Natural killer cell (primary cell): ENCODE results near the gene EDIL3. TPM values are rescaled to one million over a fixed set of nuclear protein-coding genes. Genes with fewer than 3 reads are reported as not detected.

Experiments
- ATAC-seq, 3 donors: fragments of 150-1000 bp in 2 of 3; fragments of 200-7000 bp in 1 of 3; cut with Tn5 transposase; 1 replicate in 1 of 3; 2 replicates in 2 of 3; pipeline ENCODE4 v1.10.0; 2021; ENCODE audit warnings: mild to moderate bottlenecking in 2 of 3, moderate library complexity in 2 of 3
- DNase-seq, 2 donors: peaks; one replicate each; pipeline versions ENCODE4 v3.0.0 to v3.0.0-alpha.2; 2013 to 2021; ENCODE audit warnings: mixed read lengths in 1 of 2
- H3K27ac ChIP-seq: one replicate; pipeline ENCODE4 v1.5.1; 2013; ENCODE audit warnings: mild to moderate bottlenecking, low read length
- H3K27me3 ChIP-seq: one replicate; pipeline ENCODE4 v1.6.1; 2013; ENCODE audit warnings: low read length; ENCODE audit not compliant: control insufficient read depth, insufficient read depth
- H3K36me3 ChIP-seq: one replicate; pipeline ENCODE4 v1.6.1; 2013; ENCODE audit warnings: low read length; ENCODE audit not compliant: control insufficient read depth, insufficient read depth
- H3K4me1 ChIP-seq: one replicate; pipeline ENCODE4 v1.6.1; 2013; ENCODE audit warnings: low read length; ENCODE audit not compliant: control insufficient read depth, insufficient read depth
- H3K4me3 ChIP-seq: one replicate; pipeline ENCODE4 v1.5.1; 2013; ENCODE audit warnings: low read length
- H3K9me3 ChIP-seq: one replicate; pipeline ENCODE4 v1.6.1; 2013; ENCODE audit warnings: low read length; ENCODE audit not compliant: control insufficient read depth, insufficient read depth
- H3K27ac Mint-ChIP-seq, 2 donors: one replicate each; pipeline ENCODE4 v1.8.0; 2022; ENCODE audit warnings: mild to moderate bottlenecking in 2 of 2, mixed read lengths in 2 of 2, moderate library complexity in 1 of 2
- H3K27me3 Mint-ChIP-seq, 2 donors: one replicate each; pipeline ENCODE4 v1.8.0; 2022; ENCODE audit warnings: low read depth in 2 of 2, mixed read lengths in 2 of 2
- H3K36me3 Mint-ChIP-seq: one replicate; pipeline ENCODE4 v1.8.0; 2022; ENCODE audit warnings: mixed read lengths
- H3K4me1 Mint-ChIP-seq, 2 donors: one replicate each; pipeline ENCODE4 v1.8.0; 2022; ENCODE audit warnings: mixed read lengths in 2 of 2
- H3K4me3 Mint-ChIP-seq: one replicate; pipeline ENCODE4 v1.8.0; 2022; ENCODE audit warnings: mild to moderate bottlenecking, moderate library complexity, mixed read lengths
- H3K9me3 Mint-ChIP-seq, 2 donors: one replicate each; pipeline ENCODE4 v1.8.0; 2022; ENCODE audit warnings: mixed read lengths in 2 of 2
- CTCF ChIP-seq: fragments of 200-600 bp; IDR thresholded peaks from one replicate; pipeline ENCODE4 v1.8.0; 2022; ENCODE audit warnings: antibody characterized with exemption
- WGBS: methylation state at CpG from one replicate; pipeline ENCODE4 v1.1.7; 2013; ENCODE audit warnings: missing lambda C conversion rate; ENCODE audit not compliant: insufficient coverage; 5-methylcytosine and 5-hydroxymethylcytosine counted together
- intact Hi-C: fragments of 100-400 bp; cut with micrococcal nuclease; formaldehyde crosslinking; loops from one replicate; pipeline ENCODE4 v1.14.2; 2022
- total RNA-seq, 4 donors: library from RNA; stranded (reverse); fragments of 120-200 nt in 1 of 4; gene quantifications; one replicate each; pipeline versions ENCODE4 v1.2.3 to v1.2.4, GENCODE V29; 2013 to 2022

EDIL3 gene
- total RNA-seq, 3 donors from 2014 or later (not counting 1 experiment from before 2014, with no cell fraction given): not detected

- 12% methylated on average over 11 of the region's 14 CpGs for WGBS
- Histone ChIP-seq H3K27ac (no peak overlapping the region), H3K27me3 (peaks cover 17% of the 10 kb centered on the region), H3K9me3 (peaks cover 4% of the 10 kb centered on the region), H3K36me3 (no peaks in the 10 kb centered on the region), H3K4me1 (peaks cover 2% of the 10 kb centered on the region), H3K4me3 (no peak overlapping the region)
- intact Hi-C loops: no loop called here
- peaks cover 26 to 32% of the 10 kb centered on the region in 2 donors for H3K27me3 Mint-ChIP-seq
- H3K4me1 Mint-ChIP-seq: peaks cover 0 to 6% of the 10 kb centered on the region in 2 donors
- no peaks in the 10 kb centered on the region for H3K9me3 Mint-ChIP-seq
- ATAC-seq: no peak
- no peaks in the 10 kb centered on the region for H3K36me3 Mint-ChIP-seq
- no peak for TF ChIP-seq CTCF
- DNase-seq: no peak
- no peak overlapping the region for H3K27ac Mint-ChIP-seq
- H3K4me3 Mint-ChIP-seq: no peak overlapping the region
Measured at GRCh38 chr5:84381502-84382362, 2.9 kb downstream of the EDIL3 start.

- ATAC-seq (no peak), DNase-seq (no peak)
- H3K27ac Mint-ChIP-seq: no peak overlapping the region
- TF ChIP-seq CTCF: no peak
- Histone ChIP-seq H3K4me3 (no peak overlapping the region), H3K4me1 (peaks cover 2% of the 10 kb centered on the region), H3K9me3 (peaks cover 4% of the 10 kb centered on the region), H3K36me3 (no peaks in the 10 kb centered on the region), H3K27ac (no peak overlapping the region), H3K27me3 (peaks cover 10% of the 10 kb centered on the region)
- WGBS: 50% methylated on average over 1 of the region's 2 CpGs
- H3K36me3 Mint-ChIP-seq: no peaks in the 10 kb centered on the region
- no peak overlapping the region for H3K4me3 Mint-ChIP-seq
- no peaks in the 10 kb centered on the region for H3K9me3 Mint-ChIP-seq
- H3K27me3 Mint-ChIP-seq: peaks cover 14 to 20% of the 10 kb centered on the region in 2 donors
- no peaks in the 10 kb centered on the region for H3K4me1 Mint-ChIP-seq
- intact Hi-C loops: no loop called here
Measured at GRCh38 chr5:84379749-84380148, 4.9 kb downstream of the EDIL3 start.

- H3K9me3 ChIP-seq: peaks cover 4% of the 10 kb centered on the region
- peaks cover 10% of the 10 kb centered on the region for H3K27me3 ChIP-seq
- Mint-ChIP-seq H3K9me3 (no peaks in the 10 kb centered on the region), H3K4me3 (no peak overlapping the region), H3K36me3 (no peaks in the 10 kb centered on the region), H3K27ac (no peak overlapping the region), H3K4me1 (no peaks in the 10 kb centered on the region), H3K27me3 (peaks cover 14 to 15% of the 10 kb centered on the region in 2 donors)
- no peaks in the 10 kb centered on the region for H3K36me3 ChIP-seq
- no peak for DNase-seq
- no peak for ATAC-seq
- no peaks in the 10 kb centered on the region for H3K4me1 ChIP-seq
- no peak overlapping the region for H3K4me3 ChIP-seq
- WGBS: 75% methylated on average over 2 of the region's 2 CpGs
- intact Hi-C loops: no loop called here
- TF ChIP-seq CTCF: no peak
- H3K27ac ChIP-seq: no peak overlapping the region
Measured at GRCh38 chr5:84378961-84379360, 5.7 kb downstream of the EDIL3 start.
